AG09309 (cell line): ENCODE measurements around the gene GRK4.
A peak's percentile ranks its signal among the peaks of the same experiment; 100 is the strongest.

Source experiments
- DNase-seq: peaks from one replicate; pipeline ENCODE4 v3.0.0-alpha.2; 2010; ENCODE audit warnings: low read depth
- H3K4me3 ChIP-seq: 2 replicates; pipeline ENCODE4 v1.5.1; 2011; ENCODE audit warnings: mild to moderate bottlenecking, low read depth, low read length, moderate library complexity; ENCODE audit not compliant: control insufficient read depth
- TF ChIP-seq, protein P1 (sequence below): IDR thresholded peaks from 2 replicates; pipeline ENCODE4 v1.5.1; 2011; ENCODE audit warnings: mild to moderate bottlenecking, low read depth, low read length, inconsistent platforms; ENCODE audit not compliant: insufficient read depth, control insufficient read depth; ENCODE audit errors: missing control alignments

GRK4 gene

DNA sequence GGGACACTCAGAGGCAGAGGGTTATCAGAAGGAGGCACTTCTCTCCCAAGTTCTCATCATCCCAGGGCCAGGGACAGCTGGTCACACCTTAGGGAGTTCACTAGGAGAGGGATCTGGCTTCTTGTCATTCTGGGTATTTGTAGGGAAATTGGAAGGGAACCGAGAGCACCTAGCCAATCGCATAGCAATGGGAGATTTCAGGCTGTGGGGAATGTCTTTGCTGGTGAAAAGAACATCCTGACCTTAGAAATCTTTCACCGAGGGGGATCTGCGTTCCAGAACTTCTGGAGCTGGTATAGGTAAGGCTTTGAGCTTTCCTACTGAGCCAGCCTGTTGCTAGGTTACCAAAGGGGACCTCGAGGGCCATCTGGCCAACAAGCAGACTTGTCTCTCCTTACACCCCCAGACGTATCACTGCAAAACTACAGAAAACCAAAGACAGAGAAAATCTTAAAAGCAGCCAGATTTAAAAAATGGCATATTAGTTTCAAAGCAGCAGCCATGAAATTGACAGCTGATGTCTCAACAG is 104.2 kb downstream of the GRK4 start:
- no peak overlapping the region for H3K4me3 ChIP-seq
- no peak for DNase-seq
- TF ChIP-seq, protein P1, sequence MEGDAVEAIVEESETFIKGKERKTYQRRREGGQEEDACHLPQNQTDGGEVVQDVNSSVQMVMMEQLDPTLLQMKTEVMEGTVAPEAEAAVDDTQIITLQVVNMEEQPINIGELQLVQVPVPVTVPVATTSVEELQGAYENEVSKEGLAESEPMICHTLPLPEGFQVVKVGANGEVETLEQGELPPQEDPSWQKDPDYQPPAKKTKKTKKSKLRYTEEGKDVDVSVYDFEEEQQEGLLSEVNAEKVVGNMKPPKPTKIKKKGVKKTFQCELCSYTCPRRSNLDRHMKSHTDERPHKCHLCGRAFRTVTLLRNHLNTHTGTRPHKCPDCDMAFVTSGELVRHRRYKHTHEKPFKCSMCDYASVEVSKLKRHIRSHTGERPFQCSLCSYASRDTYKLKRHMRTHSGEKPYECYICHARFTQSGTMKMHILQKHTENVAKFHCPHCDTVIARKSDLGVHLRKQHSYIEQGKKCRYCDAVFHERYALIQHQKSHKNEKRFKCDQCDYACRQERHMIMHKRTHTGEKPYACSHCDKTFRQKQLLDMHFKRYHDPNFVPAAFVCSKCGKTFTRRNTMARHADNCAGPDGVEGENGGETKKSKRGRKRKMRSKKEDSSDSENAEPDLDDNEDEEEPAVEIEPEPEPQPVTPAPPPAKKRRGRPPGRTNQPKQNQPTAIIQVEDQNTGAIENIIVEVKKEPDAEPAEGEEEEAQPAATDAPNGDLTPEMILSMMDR: no peak

GRCh38 chr4:3069661-3070199 is 106.4 kb downstream of the GRK4 start:
- no peak overlapping the region for H3K4me3 ChIP-seq
- TF ChIP-seq, protein P1: no peak
- no peak for DNase-seq

DNA sequence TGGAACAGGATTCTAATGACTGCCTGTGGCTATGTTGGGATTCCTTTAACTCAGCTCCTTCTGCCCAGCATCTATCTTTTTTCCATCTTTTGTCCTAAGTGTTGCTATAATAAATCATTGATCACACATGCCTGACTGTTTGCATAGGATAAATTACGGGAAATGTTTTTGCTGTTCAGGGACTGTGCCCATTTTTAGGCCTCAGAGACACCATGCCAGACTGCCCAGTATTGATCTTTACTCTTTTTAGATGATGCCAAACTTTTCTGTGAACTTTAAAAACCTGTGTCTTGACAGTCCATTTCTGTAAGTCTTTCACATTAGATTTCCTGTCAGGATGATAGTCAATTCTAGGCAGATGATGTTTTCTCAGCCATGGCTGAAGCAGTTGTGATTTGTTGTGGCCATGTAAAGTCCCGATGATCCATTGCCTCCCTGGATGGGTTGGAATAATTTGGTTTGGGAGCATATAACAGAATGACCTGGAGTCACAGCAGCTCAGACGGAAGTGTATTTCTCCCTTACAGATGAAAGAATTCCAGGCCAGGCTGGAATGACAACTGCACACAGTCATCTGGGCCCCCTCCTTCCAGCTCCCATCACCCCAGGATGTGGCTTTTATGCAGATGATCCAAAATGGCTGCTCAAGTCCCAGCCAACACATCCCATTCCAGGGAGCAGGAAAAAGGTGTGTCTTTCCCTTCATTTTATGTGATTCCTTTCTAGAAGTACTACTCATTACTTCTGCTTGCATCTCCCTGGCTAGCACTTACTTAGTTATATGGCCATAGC is 107.5 kb downstream of the GRK4 start:
- H3K4me3 ChIP-seq: no peak overlapping the region
- TF ChIP-seq, protein P1: no peak
- no peak for DNase-seq

- no peak overlapping the region for H3K4me3 ChIP-seq
- no peak for DNase-seq
- TF ChIP-seq, protein P1: no peak
Observed at GRCh38 chr4:3071811-3072210, 108.4 kb downstream of the GRK4 start.

- no peak for DNase-seq
- H3K4me3 ChIP-seq: peak overlapping the region; percentile 58
- TF ChIP-seq, protein P1: no peak
Observed at GRCh38 chr4:3073158-3074077, 110.0 kb downstream of the GRK4 start.
